HEK293 (cell line): ENCODE measurements around the gene TNFSF12.

ENCODE experiments used
- CTCF ChIA-PET: fragments of 350-600 bp; formaldehyde crosslinking; extraction: SDS; loops from one replicate; lab custom pipeline; 2021; ENCODE audit warnings: antibody characterized with exemption; lab: Yijun Ruan, JAX
- POLR2A ChIA-PET: fragments of 300-600 bp; formaldehyde crosslinking; extraction: SDS; loops from one replicate; lab custom pipeline; 2020; ENCODE audit warnings: antibody characterized with exemption, inconsistent platforms; lab: Yijun Ruan, JAX
- H3K27ac ChIP-seq: fragments of 200-500 bp; sonication (Bioruptor generic); 2 replicates; pipeline ENCODE4 v1.5.1; 2014; ENCODE audit warnings: low read depth, low read length, control low read depth, inconsistent platforms; ENCODE audit errors: extremely low read depth
- H3K36me3 ChIP-seq, 2 experiments: fragments of 200-500 bp in 1 of 2; sonication (Bioruptor generic) in 1 of 2; 1 replicate in 1 of 2; 2 replicates in 1 of 2; pipeline ENCODE4 v1.5.1; 2014 to 2017; ENCODE audit warnings: inconsistent platforms in 2 of 2, low read length in 2 of 2; ENCODE audit not compliant: control insufficient read depth in 2 of 2, insufficient read depth in 1 of 2
- H3K4me1 ChIP-seq: fragments of 200-500 bp; sonication (Bioruptor generic); 2 replicates; pipeline ENCODE4 v1.5.1; 2014; ENCODE audit warnings: mild to moderate bottlenecking, low read length, inconsistent platforms; ENCODE audit not compliant: control insufficient read depth, insufficient read depth
- H3K4me3 ChIP-seq: 2 replicates; pipeline ENCODE4 v1.5.1; 2011; ENCODE audit warnings: low read depth, mild to moderate bottlenecking, control low read depth, low read length, moderate library complexity
- H3K9me3 ChIP-seq: fragments of 200-500 bp; sonication (Bioruptor generic); 2 replicates; pipeline ENCODE4 v1.5.1; 2014; ENCODE audit warnings: low read depth, low read length, inconsistent platforms; ENCODE audit not compliant: control insufficient read depth, insufficient read depth
- CTCF ChIP-seq: fragments of 450-650 bp; formaldehyde crosslinking; IDR thresholded peaks from 2 replicates; pipeline ENCODE4 v1.5.1; 2016; ENCODE audit warnings: missing biosample characterization, missing genetic modification characterization
- GFI1B ChIP-seq: fragments of 450-650 bp; formaldehyde crosslinking; IDR thresholded peaks from 2 replicates; pipeline ENCODE4 v1.5.1; 2016; ENCODE audit warnings: missing biosample characterization, missing genetic modification characterization
- GLIS1 ChIP-seq: fragments of 450-650 bp; formaldehyde crosslinking; IDR thresholded peaks from 2 replicates; pipeline ENCODE4 v1.5.1; 2016; ENCODE audit warnings: missing biosample characterization, missing genetic modification characterization
- KLF16 ChIP-seq: fragments of 450-650 bp; formaldehyde crosslinking; IDR thresholded peaks from 2 replicates; pipeline ENCODE4 v1.5.1; 2017; ENCODE audit warnings: missing biosample characterization, missing genetic modification characterization
- KLF9 ChIP-seq: fragments of 450-650 bp; formaldehyde crosslinking; IDR thresholded peaks from 2 replicates; pipeline ENCODE4 v1.5.1; 2016; ENCODE audit warnings: missing biosample characterization, missing genetic modification characterization, low read depth
- MEIS1 ChIP-seq: sonication (generic); formaldehyde crosslinking; IDR thresholded peaks from 2 replicates; pipeline ENCODE4 v1.8.1; 2022; ENCODE audit warnings: missing genetic modification reagents, mild to moderate bottlenecking, borderline replicate concordance
- SP3 ChIP-seq: fragments of 450-650 bp; formaldehyde crosslinking; IDR thresholded peaks from 2 replicates; pipeline ENCODE4 v1.5.1; 2016; ENCODE audit warnings: missing biosample characterization, missing genetic modification characterization
- WT1 ChIP-seq: fragments of 450-650 bp; formaldehyde crosslinking; IDR thresholded peaks from 2 replicates; pipeline ENCODE4 v1.5.1; 2016; ENCODE audit warnings: missing biosample characterization, missing genetic modification characterization
- YY1 ChIP-seq: fragments of 450-650 bp; formaldehyde crosslinking; IDR thresholded peaks from 2 replicates; pipeline ENCODE4 v1.5.1; 2018; ENCODE audit warnings: missing biosample characterization, missing genetic modification characterization
- ZBTB11 ChIP-seq: fragments of 450-650 bp; formaldehyde crosslinking; conservative IDR thresholded peaks from 2 replicates; pipeline ENCODE4 v1.5.1; 2016; ENCODE audit warnings: low read depth, missing biosample characterization, missing genetic modification characterization
- ZBTB21 ChIP-seq: fragments of 450-650 bp; formaldehyde crosslinking; IDR thresholded peaks from 2 replicates; pipeline ENCODE4 v1.5.1; 2017; ENCODE audit warnings: missing biosample characterization, missing genetic modification characterization
- ZBTB26 ChIP-seq: fragments of 450-650 bp; formaldehyde crosslinking; optimal IDR thresholded peaks from 2 replicates; pipeline ENCODE3; 2016; ENCODE audit warnings: missing biosample characterization, mild to moderate bottlenecking, missing genetic modification characterization
- ZFP37 ChIP-seq: fragments of 450-650 bp; formaldehyde crosslinking; IDR thresholded peaks from 2 replicates; pipeline ENCODE4 v1.5.1; 2016; ENCODE audit warnings: missing biosample characterization, missing genetic modification characterization
- ZNF114 ChIP-seq: fragments of 450-650 bp; formaldehyde crosslinking; IDR thresholded peaks from 2 replicates; pipeline ENCODE4 v1.5.0; 2017; ENCODE audit warnings: missing biosample characterization, missing genetic modification characterization
- ZNF140 ChIP-seq: fragments of 450-650 bp; formaldehyde crosslinking; IDR thresholded peaks from 2 replicates; pipeline ENCODE4 v1.5.1; 2016; ENCODE audit warnings: missing biosample characterization, missing genetic modification characterization
- ZNF148 ChIP-seq: fragments of 450-650 bp; formaldehyde crosslinking; IDR thresholded peaks from 2 replicates; pipeline ENCODE4 v1.5.0; 2017; ENCODE audit warnings: missing biosample characterization, missing genetic modification characterization, borderline replicate concordance
- ZNF184 ChIP-seq: fragments of 450-650 bp; IDR thresholded peaks from 2 replicates; pipeline ENCODE4 v1.5.1; 2018; ENCODE audit warnings: missing biosample characterization, mild to moderate bottlenecking, missing genetic modification characterization
- ZNF211 ChIP-seq: fragments of 450-650 bp; formaldehyde crosslinking; IDR thresholded peaks from 2 replicates; pipeline ENCODE4 v1.5.1; 2016; ENCODE audit warnings: low read depth, missing biosample characterization, missing genetic modification characterization
- ZNF274 ChIP-seq, 2 experiments: fragments of 200-500 bp in 1 of 2; fragments of 450-650 bp in 1 of 2; sonication (Bioruptor generic) in 1 of 2; formaldehyde crosslinking in 1 of 2; IDR thresholded peaks; 2 replicates each; pipeline versions ENCODE4 v1.5.1 to v1.6.1; 2014 to 2016; ENCODE audit warnings: borderline replicate concordance in 1 of 2, inconsistent platforms in 1 of 2, low read length in 1 of 2, missing biosample characterization in 1 of 2, missing genetic modification characterization in 1 of 2
- ZNF302 ChIP-seq: fragments of 450-650 bp; formaldehyde crosslinking; IDR thresholded peaks from 2 replicates; pipeline ENCODE4 v1.5.1; 2016; ENCODE audit warnings: missing biosample characterization, missing genetic modification characterization, low read depth
- ZNF391 ChIP-seq: fragments of 450-650 bp; formaldehyde crosslinking; IDR thresholded peaks from 2 replicates; pipeline ENCODE4 v1.5.1; 2016; ENCODE audit warnings: low read depth, missing biosample characterization, missing genetic modification characterization, borderline replicate concordance
- ZNF433 ChIP-seq: fragments of 450-650 bp; formaldehyde crosslinking; IDR thresholded peaks from 2 replicates; pipeline ENCODE4 v1.5.1; 2016; ENCODE audit warnings: missing biosample characterization, missing genetic modification characterization, low read depth
- ZNF623 ChIP-seq: fragments of 450-650 bp; formaldehyde crosslinking; IDR thresholded peaks from 2 replicates; pipeline ENCODE4 v1.5.1; 2016; ENCODE audit warnings: missing biosample characterization, missing genetic modification characterization
- ZNF626 ChIP-seq: fragments of 450-650 bp; sonication (Bioruptor Pico); formaldehyde crosslinking; IDR thresholded peaks from 2 replicates; pipeline ENCODE4 v1.5.1; 2018; ENCODE audit warnings: missing biosample characterization, missing genetic modification characterization, inconsistent platforms
- ZNF660 ChIP-seq: fragments of 450-650 bp; IDR thresholded peaks from 2 replicates; pipeline ENCODE4 v1.5.1; 2018; ENCODE audit warnings: missing biosample characterization, mild to moderate bottlenecking, missing genetic modification characterization
- ZNF837 ChIP-seq: fragments of 450-650 bp; formaldehyde crosslinking; IDR thresholded peaks from 2 replicates; pipeline ENCODE4 v1.5.1; 2016; ENCODE audit warnings: missing biosample characterization, missing genetic modification characterization
- ZSCAN30 ChIP-seq: fragments of 450-650 bp; IDR thresholded peaks from 2 replicates; pipeline ENCODE4 v1.5.1; 2018; ENCODE audit warnings: missing biosample characterization, mild to moderate bottlenecking, missing genetic modification characterization, moderate library complexity
- ZXDB ChIP-seq: fragments of 450-650 bp; formaldehyde crosslinking; IDR thresholded peaks from 2 replicates; pipeline ENCODE4 v1.5.1; 2016; ENCODE audit warnings: missing biosample characterization, missing genetic modification characterization

Gene TNFSF12

GRCh38 chr17:7572338-7572587 lies 23.4 kb downstream of the TNFSF12 start (continued):
- TF ChIP-seq ZBTB11 (tag by site-specific recombination) (peak; percentile 24; the same call in 1 of the 2 replicates), ZNF148 (tag by site-specific recombination) (no peak), KLF9 (tag by site-specific recombination) (no peak), ZNF274 (IDR thresholded peaks at IDR 0.05; ENCODE audit: low read length) (no peak), ZNF274 (tag by site-specific recombination; IDR thresholded peaks at IDR 0.05; ENCODE audit: borderline replicate concordance) (no peak), ZNF660 (tag by site-specific recombination) (0 out of 2 replicates have a peak, but pooled peaks have one; percentile 6), GLIS1 (peak; percentile 53; the same call in 1 of the 2 replicates)

- H3K4me1 ChIP-seq = peaks cover 5% of the 10 kb centered on the region
- CTCF ChIA-PET = interaction anchor here (4.1 kb wide), 1 partner anchor 12 kb away, joined by 35 read pairs; the partner anchor contains the start of gene SENP3
- H3K36me3 ChIP-seq = peaks cover 65 to 81% of the 10 kb centered on the region in 2 experiments
- peak; percentile 92 for TF ChIP-seq ZBTB21 (tag by site-specific recombination)
- 0 out of 2 replicates have a peak, but pooled peaks have one; percentile 57 for TF ChIP-seq ZXDB (tag by site-specific recombination)
- TF ChIP-seq ZSCAN30 (tag by site-specific recombination) = no peak; the same call in 1 of the 2 replicates
- peak; percentile 94 for TF ChIP-seq SP3 (tag by site-specific recombination)
- peak; percentile 61; the same call in 1 of the 2 replicates for TF ChIP-seq KLF16
- TF ChIP-seq YY1 = peak; percentile 60; the same call in 1 of the 2 replicates
- no peak for TF ChIP-seq ZNF626 (tag by site-specific recombination)
- no peak for TF ChIP-seq ZBTB26 (tag by site-specific recombination)
- TF ChIP-seq MEIS1 (CRISPR knock-in tag) = peak; percentile 38; the same call in 1 of the 2 replicates
- peak; percentile 22; the same call in 1 of the 2 replicates for TF ChIP-seq ZNF623
- TF ChIP-seq ZNF211 (tag by site-specific recombination) = no peak
- TF ChIP-seq ZNF302 (tag by site-specific recombination) = no peak
- no peak for TF ChIP-seq ZNF114 (tag by site-specific recombination)
- peak; percentile 23; the same call in 1 of the 2 replicates for TF ChIP-seq ZNF391 (tag by site-specific recombination)
- TF ChIP-seq ZNF140 = no peak
- 0 out of 2 replicates have a peak, but pooled peaks have one; percentile 38 for TF ChIP-seq CTCF (tag by site-specific recombination)
- no peak for TF ChIP-seq ZNF184
- peak; percentile 41; the same call in 1 of the 2 replicates for TF ChIP-seq WT1 (tag by site-specific recombination)
- peak; percentile 82 for TF ChIP-seq ZFP37 (tag by site-specific recombination)
- TF ChIP-seq ZNF837 (tag by site-specific recombination) = peak; percentile 65; the same call in 1 of the 2 replicates
- TF ChIP-seq GFI1B (tag by site-specific recombination) = no peak
- no peak for TF ChIP-seq ZNF433 (tag by site-specific recombination)
These were observed 23.9 kb downstream of the TNFSF12 start for GRCh38 chr17:7572588-7573323.

More at GRCh38 chr17:7572588-7573323, 23.9 kb downstream of the TNFSF12 start:
- POLR2A ChIA-PET = interaction anchor here (0.6 to 8.2 kb wide), 21 partner anchors 7 to 359 kb away, joined by 3 to 98 read pairs (median 5); partner anchors contain the start of genes ATP1B2, CNTROB, FXR2 and MPDU1
- Histone ChIP-seq H3K9me3 (no peaks in the 10 kb centered on the region), H3K27ac (peak overlapping the region; percentile 98), H3K4me3 (peak overlapping the region; percentile 97)
